NCI-H1092 (cell line): ENCODE data around the gene EIF4G3.
"Not testable (repeated sequence)": the region's sequence is repeated elsewhere in the genome, so short reads cannot be mapped to it uniquely, and the experiment has no call there.

Source experiments
- DNase-seq: peaks from one replicate; lab custom pipeline; 2025; lab: John Stamatoyannopoulos, UW

EIF4G3 gene

GRCh38 chr1:21030181-21030580, 146.5 kb downstream of the EIF4G3 start:
- DNase-seq = no peak

GRCh38 chr1:21028520-21029145, 148.1 kb downstream of the EIF4G3 start:
- no peak for DNase-seq

- no peak for DNase-seq
Measured at GRCh38 chr1:21027805-21028204, 148.9 kb downstream of the EIF4G3 start.

- no peak for DNase-seq
Measured at GRCh38 chr1:21024918-21025317, 151.8 kb downstream of the EIF4G3 start.

- DNase-seq = not testable (repeated sequence)
Measured at GRCh38 chr1:21024136-21024896, 152.4 kb downstream of the EIF4G3 start.

GRCh38 chr1:21022279-21023040, 154.2 kb downstream of the EIF4G3 start:
- peak; percentile 88 for DNase-seq

- DNase-seq = no peak
Measured at GRCh38 chr1:21021311-21021710, 155.4 kb downstream of the EIF4G3 start.

GRCh38 chr1:21020151-21020550, 156.5 kb downstream of the EIF4G3 start:
- DNase-seq = no peak

- DNase-seq = no peak
Measured at GRCh38 chr1:21018673-21019072, 158.0 kb downstream of the EIF4G3 start.

GRCh38 chr1:21013510-21013909, 163.2 kb downstream of the EIF4G3 start:
- no peak for DNase-seq

- no peak for DNase-seq
Measured at GRCh38 chr1:21012937-21013336, 163.8 kb downstream of the EIF4G3 start.

GRCh38 chr1:21007876-21008275, 168.8 kb downstream of the EIF4G3 start:
- DNase-seq = no peak

GRCh38 chr1:21005466-21006239, 171.0 kb downstream of the EIF4G3 start:
- DNase-seq = no peak

GRCh38 chr1:21003281-21004045, 173.2 kb downstream of the EIF4G3 start:
- DNase-seq = no peak

GRCh38 chr1:21001042-21001441, 175.7 kb downstream of the EIF4G3 start:
- DNase-seq = no peak

- no peak for DNase-seq
Measured at GRCh38 chr1:21000245-21000594, 176.5 kb downstream of the EIF4G3 start.

GRCh38 chr1:20999525-21000244, 177.0 kb downstream of the EIF4G3 start:
- DNase-seq = no peak

GRCh38 chr1:20998826-20999225, 177.9 kb downstream of the EIF4G3 start:
- no peak for DNase-seq

GRCh38 chr1:20997602-20998224, 179.0 kb downstream of the EIF4G3 start:
- no peak for DNase-seq

- DNase-seq = no peak
Measured at GRCh38 chr1:20996554-20996953, 180.1 kb downstream of the EIF4G3 start.
